Testis (tissue), 2 donors: ENCODE data around the gene ZNF888.
"Not testable (repeated sequence)": the region's sequence is repeated elsewhere in the genome, so short reads cannot be mapped to it uniquely, and the experiment has no call there.

Source experiments
- CTCF ChIP-seq, 3 experiments: fragments of 450-650 bp in 2 of 3; fragments of 200-600 bp in 1 of 3; sonication (generic) in 1 of 3; IDR thresholded peaks; one replicate each; pipeline ENCODE4 v1.5.1; 2016 to 2019; ENCODE audit warnings: antibody characterized with exemption in 3 of 3, mild to moderate bottlenecking in 2 of 3, moderate library complexity in 1 of 3
- POLR2A ChIP-seq: fragments of 450-650 bp; IDR thresholded peaks from one replicate; pipeline ENCODE4 v1.6.1; 2017; ENCODE audit warnings: antibody characterized with exemption, mild to moderate bottlenecking, moderate library complexity

GRCh38 chr19:52856540-52857377 lies 66.5 kb downstream of the ZNF888 start:
- TF ChIP-seq CTCF (IDR thresholded peaks at IDR 0.05); POLR2A: not testable (repeated sequence)
